K562 (cell line): Measurements from ENCODE around the gene CLDN2. TPM values are rescaled to one million over a fixed set of nuclear protein-coding genes. Genes with fewer than 3 reads are reported as not detected.

Source experiments
- DIDO1 ChIP-seq: fragments of 450-650 bp; IDR thresholded peaks from 2 replicates; pipeline ENCODE4 v1.6.1; 2016; ENCODE audit warnings: low read depth, missing biosample characterization, missing genetic modification characterization
- GATAD2A ChIP-seq: fragments of 450-650 bp; IDR thresholded peaks from 2 replicates; pipeline ENCODE4 v1.6.1; 2017
- MTA3 ChIP-seq: fragments of 450-650 bp; formaldehyde crosslinking; IDR thresholded peaks from 2 replicates; pipeline ENCODE4 v1.6.1; 2017; ENCODE audit warnings: mild to moderate bottlenecking, borderline replicate concordance
- PML ChIP-seq: IDR thresholded peaks from 2 replicates; pipeline ENCODE4 v1.6.1; 2012; ENCODE audit warnings: low read length, inconsistent platforms
- RBM39 ChIP-seq: fragments of 200-400 bp; formaldehyde crosslinking; optimal IDR thresholded peaks from 2 replicates; pipeline ENCODE3; 2018; ENCODE audit warnings: low read depth, low read length
- TBP ChIP-seq: optimal IDR thresholded peaks from 2 replicates; pipeline ENCODE3; 2011; ENCODE audit warnings: low read depth, low read length, improper control_type of control experiment
- polyA plus RNA-seq, 8 experiments: library from polyadenylated mRNA; depleted of rRNA in 4 of 8; stranded (reverse) in 5 of 8; unstranded in 3 of 8; fragments of >200 nt; fragmentation: Nextera tagmentation in 2 of 8; fragmentation: Illumina TruSeq in 1 of 8; extraction: Ambion mirVana in 2 of 8; extraction: Trizol in 1 of 8; gene quantifications; 2 replicates each; pipeline versions ENCODE4 v1.2.1 to v1.2.3, GENCODE V29; 2011 to 2014; ENCODE audit warnings: inconsistent platforms in 1 of 8, missing spikeins in 1 of 8
- total RNA-seq, 7 experiments: library from RNA; depleted of rRNA in 6 of 7; stranded (reverse); fragments of >200 nt in 6 of 7; fragmentation: Illumina TruSeq in 2 of 7; extraction: Trizol in 2 of 7; gene quantifications; 2 replicates each; pipeline versions ENCODE4 v1.2.1 to v1.2.3, GENCODE V29; 2011 to 2021; ENCODE audit warnings: low replicate concordance in 1 of 7
- TF ChIP-seq, protein P1 (sequence below): sonication (generic); formaldehyde crosslinking; IDR thresholded peaks from 2 replicates; pipeline ENCODE4 v1.8.0; 2022; ENCODE audit warnings: missing genetic modification reagents, mild to moderate bottlenecking, moderate library complexity, borderline replicate concordance
- TF ChIP-seq, protein P2 (sequence below): fragments of 450-650 bp; IDR thresholded peaks from 2 replicates; pipeline ENCODE4 v1.6.1; 2016; ENCODE audit warnings: mild to moderate bottlenecking, moderate library complexity

The CLDN2 gene
- total and polyA plus RNA-seq, 9 of the 15 experiments (the other 6 are each of a cell fraction or from before 2014, with no cell fraction given): not detected

DNA sequence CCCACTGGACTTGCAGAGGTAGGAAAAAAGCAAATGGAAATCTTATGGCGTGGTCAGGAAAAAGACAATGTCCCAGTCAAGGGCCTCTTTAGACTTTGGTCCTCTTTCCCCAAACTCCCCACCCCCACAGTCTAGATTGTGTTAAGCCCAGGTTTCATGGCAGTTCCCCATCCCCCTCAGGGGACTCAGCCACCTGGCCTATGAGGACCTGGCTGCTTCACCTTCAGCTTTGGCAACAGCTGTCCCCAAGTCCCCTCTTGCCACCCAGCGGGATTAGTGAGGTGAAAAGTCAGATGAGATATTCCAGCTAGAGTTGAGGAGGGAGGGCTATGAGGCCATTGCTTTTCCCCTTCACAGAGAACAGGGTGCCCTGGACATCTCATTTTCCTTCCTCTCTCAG is 17.5 kb upstream of the CLDN2 start (continued):
- TF ChIP-seq, protein P1, sequence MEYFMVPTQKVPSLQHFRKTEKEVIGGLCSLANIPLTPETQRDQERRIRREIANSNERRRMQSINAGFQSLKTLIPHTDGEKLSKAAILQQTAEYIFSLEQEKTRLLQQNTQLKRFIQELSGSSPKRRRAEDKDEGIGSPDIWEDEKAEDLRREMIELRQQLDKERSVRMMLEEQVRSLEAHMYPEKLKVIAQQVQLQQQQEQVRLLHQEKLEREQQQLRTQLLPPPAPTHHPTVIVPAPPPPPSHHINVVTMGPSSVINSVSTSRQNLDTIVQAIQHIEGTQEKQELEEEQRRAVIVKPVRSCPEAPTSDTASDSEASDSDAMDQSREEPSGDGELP: no peak
- TF ChIP-seq MTA3: no peak
- TF ChIP-seq, protein P2, sequence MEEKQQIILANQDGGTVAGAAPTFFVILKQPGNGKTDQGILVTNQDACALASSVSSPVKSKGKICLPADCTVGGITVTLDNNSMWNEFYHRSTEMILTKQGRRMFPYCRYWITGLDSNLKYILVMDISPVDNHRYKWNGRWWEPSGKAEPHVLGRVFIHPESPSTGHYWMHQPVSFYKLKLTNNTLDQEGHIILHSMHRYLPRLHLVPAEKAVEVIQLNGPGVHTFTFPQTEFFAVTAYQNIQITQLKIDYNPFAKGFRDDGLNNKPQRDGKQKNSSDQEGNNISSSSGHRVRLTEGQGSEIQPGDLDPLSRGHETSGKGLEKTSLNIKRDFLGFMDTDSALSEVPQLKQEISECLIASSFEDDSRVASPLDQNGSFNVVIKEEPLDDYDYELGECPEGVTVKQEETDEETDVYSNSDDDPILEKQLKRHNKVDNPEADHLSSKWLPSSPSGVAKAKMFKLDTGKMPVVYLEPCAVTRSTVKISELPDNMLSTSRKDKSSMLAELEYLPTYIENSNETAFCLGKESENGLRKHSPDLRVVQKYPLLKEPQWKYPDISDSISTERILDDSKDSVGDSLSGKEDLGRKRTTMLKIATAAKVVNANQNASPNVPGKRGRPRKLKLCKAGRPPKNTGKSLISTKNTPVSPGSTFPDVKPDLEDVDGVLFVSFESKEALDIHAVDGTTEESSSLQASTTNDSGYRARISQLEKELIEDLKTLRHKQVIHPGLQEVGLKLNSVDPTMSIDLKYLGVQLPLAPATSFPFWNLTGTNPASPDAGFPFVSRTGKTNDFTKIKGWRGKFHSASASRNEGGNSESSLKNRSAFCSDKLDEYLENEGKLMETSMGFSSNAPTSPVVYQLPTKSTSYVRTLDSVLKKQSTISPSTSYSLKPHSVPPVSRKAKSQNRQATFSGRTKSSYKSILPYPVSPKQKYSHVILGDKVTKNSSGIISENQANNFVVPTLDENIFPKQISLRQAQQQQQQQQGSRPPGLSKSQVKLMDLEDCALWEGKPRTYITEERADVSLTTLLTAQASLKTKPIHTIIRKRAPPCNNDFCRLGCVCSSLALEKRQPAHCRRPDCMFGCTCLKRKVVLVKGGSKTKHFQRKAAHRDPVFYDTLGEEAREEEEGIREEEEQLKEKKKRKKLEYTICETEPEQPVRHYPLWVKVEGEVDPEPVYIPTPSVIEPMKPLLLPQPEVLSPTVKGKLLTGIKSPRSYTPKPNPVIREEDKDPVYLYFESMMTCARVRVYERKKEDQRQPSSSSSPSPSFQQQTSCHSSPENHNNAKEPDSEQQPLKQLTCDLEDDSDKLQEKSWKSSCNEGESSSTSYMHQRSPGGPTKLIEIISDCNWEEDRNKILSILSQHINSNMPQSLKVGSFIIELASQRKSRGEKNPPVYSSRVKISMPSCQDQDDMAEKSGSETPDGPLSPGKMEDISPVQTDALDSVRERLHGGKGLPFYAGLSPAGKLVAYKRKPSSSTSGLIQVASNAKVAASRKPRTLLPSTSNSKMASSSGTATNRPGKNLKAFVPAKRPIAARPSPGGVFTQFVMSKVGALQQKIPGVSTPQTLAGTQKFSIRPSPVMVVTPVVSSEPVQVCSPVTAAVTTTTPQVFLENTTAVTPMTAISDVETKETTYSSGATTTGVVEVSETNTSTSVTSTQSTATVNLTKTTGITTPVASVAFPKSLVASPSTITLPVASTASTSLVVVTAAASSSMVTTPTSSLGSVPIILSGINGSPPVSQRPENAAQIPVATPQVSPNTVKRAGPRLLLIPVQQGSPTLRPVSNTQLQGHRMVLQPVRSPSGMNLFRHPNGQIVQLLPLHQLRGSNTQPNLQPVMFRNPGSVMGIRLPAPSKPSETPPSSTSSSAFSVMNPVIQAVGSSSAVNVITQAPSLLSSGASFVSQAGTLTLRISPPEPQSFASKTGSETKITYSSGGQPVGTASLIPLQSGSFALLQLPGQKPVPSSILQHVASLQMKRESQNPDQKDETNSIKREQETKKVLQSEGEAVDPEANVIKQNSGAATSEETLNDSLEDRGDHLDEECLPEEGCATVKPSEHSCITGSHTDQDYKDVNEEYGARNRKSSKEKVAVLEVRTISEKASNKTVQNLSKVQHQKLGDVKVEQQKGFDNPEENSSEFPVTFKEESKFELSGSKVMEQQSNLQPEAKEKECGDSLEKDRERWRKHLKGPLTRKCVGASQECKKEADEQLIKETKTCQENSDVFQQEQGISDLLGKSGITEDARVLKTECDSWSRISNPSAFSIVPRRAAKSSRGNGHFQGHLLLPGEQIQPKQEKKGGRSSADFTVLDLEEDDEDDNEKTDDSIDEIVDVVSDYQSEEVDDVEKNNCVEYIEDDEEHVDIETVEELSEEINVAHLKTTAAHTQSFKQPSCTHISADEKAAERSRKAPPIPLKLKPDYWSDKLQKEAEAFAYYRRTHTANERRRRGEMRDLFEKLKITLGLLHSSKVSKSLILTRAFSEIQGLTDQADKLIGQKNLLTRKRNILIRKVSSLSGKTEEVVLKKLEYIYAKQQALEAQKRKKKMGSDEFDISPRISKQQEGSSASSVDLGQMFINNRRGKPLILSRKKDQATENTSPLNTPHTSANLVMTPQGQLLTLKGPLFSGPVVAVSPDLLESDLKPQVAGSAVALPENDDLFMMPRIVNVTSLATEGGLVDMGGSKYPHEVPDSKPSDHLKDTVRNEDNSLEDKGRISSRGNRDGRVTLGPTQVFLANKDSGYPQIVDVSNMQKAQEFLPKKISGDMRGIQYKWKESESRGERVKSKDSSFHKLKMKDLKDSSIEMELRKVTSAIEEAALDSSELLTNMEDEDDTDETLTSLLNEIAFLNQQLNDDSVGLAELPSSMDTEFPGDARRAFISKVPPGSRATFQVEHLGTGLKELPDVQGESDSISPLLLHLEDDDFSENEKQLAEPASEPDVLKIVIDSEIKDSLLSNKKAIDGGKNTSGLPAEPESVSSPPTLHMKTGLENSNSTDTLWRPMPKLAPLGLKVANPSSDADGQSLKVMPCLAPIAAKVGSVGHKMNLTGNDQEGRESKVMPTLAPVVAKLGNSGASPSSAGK: no peak
- no peak for TF ChIP-seq GATAD2A
- TF ChIP-seq PML: no peak
- TF ChIP-seq RBM39: no peak
- no peak for TF ChIP-seq DIDO1 (tag)
- TF ChIP-seq TBP: no peak
